PC-3 (cell line): ENCODE measurements around the gene SPRING1. TPM values are rescaled to one million over a fixed set of nuclear protein-coding genes. Genes with fewer than 3 reads are reported as not detected.
A peak's percentile ranks its signal among the peaks of the same experiment; 100 is the strongest.

ENCODE experiments used
- ATAC-seq: fragments of 200-7000 bp; cut with Tn5 transposase; 2 replicates; pipeline ENCODE4 v1.9.1; 2020; ENCODE audit warnings: mild to moderate bottlenecking, moderate library complexity
- BruUV-seq: library from RNA; stranded (reverse); fragments of 400-500 nt; replicated peaks from 2 replicates; lab custom pipeline; 2021; lab: Mats Ljungman, UMichigan
- CTCF ChIA-PET: fragments of 300-600 bp; sonication (Branson Sonifier 250); formaldehyde crosslinking; loops from one replicate; lab custom pipeline; 2022; ENCODE audit warnings: antibody characterized with exemption; lab: Charles Lee
- POLR2A ChIA-PET: fragments of 300-600 bp; sonication (Branson Sonifier 250); formaldehyde crosslinking; loops from one replicate; lab custom pipeline; 2022; ENCODE audit warnings: antibody characterized with exemption; ENCODE audit not compliant: unreplicated experiment; lab: Charles Lee
- DNase-seq: peaks from one replicate; pipeline ENCODE4 v3.0.0-alpha.2; 2015
- H2AFZ ChIP-seq: fragments of 300-600 bp; sonication (generic); 2 replicates; pipeline ENCODE4 v1.6.0; 2016; ENCODE audit warnings: antibody characterized with exemption, low read length
- H3F3A ChIP-seq: fragments of 300-600 bp; sonication (generic); one replicate; pipeline ENCODE4 v1.6.0; 2017; ENCODE audit warnings: antibody characterized with exemption, low read length, control low read depth, mild to moderate bottlenecking; ENCODE audit not compliant: unreplicated experiment
- H3K27ac ChIP-seq: fragments of 300-600 bp; sonication (generic); 2 replicates; pipeline ENCODE4 v1.5.1; 2016; ENCODE audit warnings: mild to moderate bottlenecking, low read length
- H3K27me3 ChIP-seq: fragments of 300-600 bp; sonication (generic); 2 replicates; pipeline ENCODE4 v1.6.1; 2016; ENCODE audit warnings: low read length, mixed read lengths
- H3K36me3 ChIP-seq: fragments of 300-600 bp; sonication (generic); 2 replicates; pipeline ENCODE4 v1.6.1; 2016; ENCODE audit warnings: low read depth, mixed run types, low read length, mixed read lengths
- H3K4me1 ChIP-seq: fragments of 300-600 bp; sonication (generic); 2 replicates; pipeline ENCODE4 v1.5.1; 2016; ENCODE audit warnings: low read length; ENCODE audit not compliant: insufficient read depth
- H3K4me2 ChIP-seq: fragments of 300-600 bp; sonication (generic); 2 replicates; pipeline ENCODE4 v1.6.0; 2016; ENCODE audit warnings: low read length
- H3K4me3 ChIP-seq: fragments of 300-600 bp; sonication (generic); 2 replicates; pipeline ENCODE4 v1.5.1; 2016; ENCODE audit warnings: mild to moderate bottlenecking, low read length, mixed read lengths
- H3K79me2 ChIP-seq: fragments of 300-600 bp; sonication (generic); 2 replicates; pipeline ENCODE4 v1.6.1; 2017; ENCODE audit warnings: low read length, mixed read lengths
- H3K9ac ChIP-seq: fragments of 300-600 bp; sonication (generic); 2 replicates; pipeline ENCODE4 v1.6.0; 2016; ENCODE audit warnings: mild to moderate bottlenecking, low read length
- H3K9me2 ChIP-seq: fragments of 300-600 bp; sonication (generic); replicated peaks from 2 replicates; pipeline ENCODE4 v1.6.1; 2016; ENCODE audit warnings: mixed run types, low read length, mixed read lengths
- H3K9me3 ChIP-seq: fragments of 300-600 bp; sonication (generic); 2 replicates; pipeline ENCODE4 v1.6.1; 2016; ENCODE audit warnings: low read length, mixed read lengths
- H4K20me1 ChIP-seq: fragments of 300-600 bp; sonication (generic); 2 replicates; pipeline ENCODE4 v1.6.1; 2016; ENCODE audit warnings: low read length, mixed read lengths
- EZH2 ChIP-seq: fragments of 300-600 bp; sonication (generic); IDR thresholded peaks from one replicate; pipeline ENCODE4 v1.6.1; 2017; ENCODE audit warnings: antibody characterized with exemption, mild to moderate bottlenecking, low read length; ENCODE audit not compliant: unreplicated experiment
- EZH2phosphoT487 ChIP-seq: fragments of 300-600 bp; sonication (generic); IDR thresholded peaks from 2 replicates; pipeline ENCODE4 v1.6.1; 2018; ENCODE audit warnings: mild to moderate bottlenecking, antibody characterized with exemption, low read length, borderline replicate concordance
- intact Hi-C: fragments of 100-400 bp; cut with micrococcal nuclease; formaldehyde crosslinking; loops from 2 replicates; pipeline ENCODE4 v1.9.0; 2023
- total RNA-seq: library from RNA; depleted of rRNA; stranded (reverse); fragments of >200 nt; gene quantifications from 2 replicates; pipeline ENCODE4 v1.2.3, GENCODE V29; 2014
- TF ChIP-seq, protein P1 (sequence below): fragments of 300-600 bp; sonication (generic); conservative IDR thresholded peaks from 2 replicates; pipeline ENCODE4 v1.5.1; 2017; ENCODE audit warnings: antibody characterized with exemption, low read depth, mild to moderate bottlenecking, low read length

SPRING1 gene
- total RNA-seq, 1 experiment from 2014 or later = 33.4 TPM

DNA sequence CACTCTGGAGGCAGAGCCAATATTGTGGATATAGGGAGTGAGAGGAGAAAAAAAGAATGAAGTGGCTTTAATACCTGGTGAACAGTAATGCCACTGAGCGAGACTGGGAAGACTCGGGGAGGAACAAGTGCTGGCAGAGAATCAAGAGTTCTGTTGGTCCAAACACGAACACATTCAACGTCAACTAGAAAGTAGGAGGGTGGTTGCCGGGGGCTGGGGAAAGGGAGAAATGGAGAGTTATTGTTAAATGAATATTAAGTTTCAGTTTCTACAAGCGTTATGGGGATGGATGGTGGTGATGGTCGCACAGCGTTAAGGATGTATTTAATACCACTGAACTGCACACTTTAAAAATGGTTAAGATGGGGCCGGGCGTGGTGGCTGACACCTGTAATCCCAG, 2.8 kb downstream of the SPRING1 start:
- BruUV-seq = no TSS peak
- Histone ChIP-seq H3K27me3 (no peaks in the 10 kb centered on the region), H3K9ac (no peak overlapping the region), H3K9me2 (no peaks in the 10 kb centered on the region), H3F3A (no peaks in the 10 kb centered on the region), H3K79me2 (peaks cover 68% of the 10 kb centered on the region), H3K4me2 (no peak overlapping the region), H4K20me1 (peaks cover 15% of the 10 kb centered on the region), H2AFZ (no peak overlapping the region), H3K9me3 (no peaks in the 10 kb centered on the region), H3K27ac (peak overlapping the region; percentile 28), H3K4me3 (no peak overlapping the region), H3K36me3 (peaks cover 19% of the 10 kb centered on the region), H3K4me1 (peaks cover 35% of the 10 kb centered on the region)
- TF ChIP-seq EZH2phosphoT487 (no peak), EZH2 (no peak)
- ATAC-seq (no peak), DNase-seq (no peak)
- POLR2A ChIA-PET = no interaction called here
- intact Hi-C loops = loop anchor here (5.0 kb wide), 3 partner anchors 127 to 222 kb away; no protein-coding TSS in a partner anchor
- CTCF ChIA-PET = no interaction called here

DNA sequence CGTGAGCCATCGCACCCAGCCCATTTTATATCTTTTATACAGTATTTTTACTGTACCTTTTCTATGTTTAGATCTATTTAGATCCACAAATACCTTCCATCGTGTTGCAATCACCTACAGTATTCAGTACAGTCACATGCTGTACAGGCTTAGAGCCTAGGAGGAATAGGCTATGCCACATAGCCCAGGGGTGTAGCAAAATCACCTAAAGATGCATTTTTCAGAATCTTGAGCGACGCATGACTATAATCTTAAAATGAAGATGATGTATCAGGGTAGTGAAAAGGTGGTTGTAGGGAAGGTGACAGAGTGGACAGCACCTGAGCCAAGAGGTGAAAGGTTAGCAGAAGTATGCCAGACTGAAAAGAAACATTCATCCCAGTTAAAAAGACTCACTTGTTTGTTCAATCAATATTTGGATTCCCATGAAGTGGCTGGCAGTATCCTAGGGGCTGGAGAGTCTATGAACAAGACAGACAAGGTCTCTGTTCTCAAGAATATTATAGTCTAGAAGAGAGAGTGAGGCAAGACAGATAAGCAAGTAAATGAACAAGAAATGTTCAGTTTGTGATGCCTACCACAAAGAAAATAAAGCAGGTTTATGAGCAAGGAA, 3.6 kb downstream of the SPRING1 start:
- no peaks in the 10 kb centered on the region for H3F3A ChIP-seq
- POLR2A ChIA-PET = no interaction called here
- no peaks in the 10 kb centered on the region for H3K27me3 ChIP-seq
- peaks cover 21% of the 10 kb centered on the region for H3K36me3 ChIP-seq
- H3K9me3 ChIP-seq = no peaks in the 10 kb centered on the region
- TF ChIP-seq, protein P1, sequence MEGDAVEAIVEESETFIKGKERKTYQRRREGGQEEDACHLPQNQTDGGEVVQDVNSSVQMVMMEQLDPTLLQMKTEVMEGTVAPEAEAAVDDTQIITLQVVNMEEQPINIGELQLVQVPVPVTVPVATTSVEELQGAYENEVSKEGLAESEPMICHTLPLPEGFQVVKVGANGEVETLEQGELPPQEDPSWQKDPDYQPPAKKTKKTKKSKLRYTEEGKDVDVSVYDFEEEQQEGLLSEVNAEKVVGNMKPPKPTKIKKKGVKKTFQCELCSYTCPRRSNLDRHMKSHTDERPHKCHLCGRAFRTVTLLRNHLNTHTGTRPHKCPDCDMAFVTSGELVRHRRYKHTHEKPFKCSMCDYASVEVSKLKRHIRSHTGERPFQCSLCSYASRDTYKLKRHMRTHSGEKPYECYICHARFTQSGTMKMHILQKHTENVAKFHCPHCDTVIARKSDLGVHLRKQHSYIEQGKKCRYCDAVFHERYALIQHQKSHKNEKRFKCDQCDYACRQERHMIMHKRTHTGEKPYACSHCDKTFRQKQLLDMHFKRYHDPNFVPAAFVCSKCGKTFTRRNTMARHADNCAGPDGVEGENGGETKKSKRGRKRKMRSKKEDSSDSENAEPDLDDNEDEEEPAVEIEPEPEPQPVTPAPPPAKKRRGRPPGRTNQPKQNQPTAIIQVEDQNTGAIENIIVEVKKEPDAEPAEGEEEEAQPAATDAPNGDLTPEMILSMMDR = no peak
- TF ChIP-seq EZH2 (no peak), EZH2phosphoT487 (no peak)
- H4K20me1 ChIP-seq = peaks cover 15% of the 10 kb centered on the region
- H3K27ac ChIP-seq = peak overlapping the region; percentile 28
- no peak overlapping the region for H3K9ac ChIP-seq
- intact Hi-C loops = no loop called here
- peaks cover 72% of the 10 kb centered on the region for H3K79me2 ChIP-seq
- no peak overlapping the region for H3K4me3 ChIP-seq
- no peak overlapping the region for H2AFZ ChIP-seq
- no peaks in the 10 kb centered on the region for H3K9me2 ChIP-seq
- no peak overlapping the region for H3K4me2 ChIP-seq
- BruUV-seq = no TSS peak
- ATAC-seq = peak; percentile 14
- peaks cover 35% of the 10 kb centered on the region for H3K4me1 ChIP-seq
- CTCF ChIA-PET = no interaction called here
- peak; percentile 18 for DNase-seq

DNA sequence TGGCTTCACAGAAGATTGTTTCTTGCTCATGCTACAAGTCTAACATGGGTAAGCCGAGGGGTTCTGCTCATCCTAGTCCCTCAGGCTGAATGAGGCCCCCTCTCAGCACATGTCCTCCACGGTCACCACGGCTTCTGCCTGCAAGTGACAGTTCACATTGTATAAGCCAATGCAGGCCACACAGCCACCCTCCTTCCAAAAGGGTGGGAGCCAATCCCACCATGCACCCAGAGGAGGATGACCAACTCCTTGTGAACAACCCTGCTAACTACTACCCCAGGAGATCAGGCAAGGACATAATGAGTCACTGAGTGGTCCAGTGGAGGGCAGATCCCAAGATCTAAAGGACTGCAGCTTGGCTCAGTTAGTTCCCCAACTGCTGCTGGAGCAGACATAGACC, 6.1 kb downstream of the SPRING1 start:
- Histone ChIP-seq H3K79me2 (peaks cover 82% of the 10 kb centered on the region), H3K27ac (no peak overlapping the region), H3K4me1 (peaks cover 26% of the 10 kb centered on the region), H3K9me2 (no peaks in the 10 kb centered on the region), H3K4me2 (no peak overlapping the region), H3F3A (no peaks in the 10 kb centered on the region), H3K27me3 (no peaks in the 10 kb centered on the region), H3K9ac (no peak overlapping the region), H4K20me1 (peaks cover 11% of the 10 kb centered on the region), H3K9me3 (no peaks in the 10 kb centered on the region), H2AFZ (no peak overlapping the region), H3K4me3 (no peak overlapping the region), H3K36me3 (peaks cover 22% of the 10 kb centered on the region)
- ATAC-seq (no peak), DNase-seq (no peak)
- ChIA-PET CTCF (no interaction called here), POLR2A (no interaction called here)
- TF ChIP-seq EZH2phosphoT487 = no peak
- no peak for TF ChIP-seq EZH2
- TF ChIP-seq, protein P1 = no peak
- no TSS peak for BruUV-seq
- intact Hi-C loops = no loop called here
